GM10266 (cell line): ENCODE results near the gene LRRN1.

Source experiments
- DNase-seq: peaks from one replicate; pipeline ENCODE4 v3.0.0; 2012; ENCODE audit errors: extremely low spot score
- TF ChIP-seq, protein P1 (sequence below): IDR thresholded peaks from 2 replicates; pipeline ENCODE4 v1.5.1; 2012; ENCODE audit warnings: mild to moderate bottlenecking, low read depth; ENCODE audit not compliant: control insufficient read depth, insufficient read depth; ENCODE audit errors: missing control alignments

Gene LRRN1

DNA sequence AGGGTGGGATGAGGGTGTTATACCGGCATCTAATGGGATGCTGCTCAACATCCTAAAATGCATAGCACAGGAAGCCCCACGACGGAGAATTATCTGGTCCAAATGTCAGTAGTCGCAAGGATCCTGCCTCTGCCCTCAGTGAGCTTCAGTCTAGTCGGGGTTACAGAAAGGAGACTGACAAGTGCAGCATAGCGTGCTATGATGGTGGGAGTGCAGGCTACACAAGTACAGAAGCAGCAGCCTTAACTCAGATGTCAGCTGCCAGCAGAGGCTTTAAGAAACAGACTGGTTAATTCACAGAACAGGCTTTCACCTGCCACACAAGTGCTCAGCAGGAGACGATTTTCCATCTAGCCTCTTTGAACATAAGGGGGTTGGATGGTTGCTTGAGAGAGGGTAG lies 6.9 kb downstream of the LRRN1 start:
- TF ChIP-seq, protein P1, sequence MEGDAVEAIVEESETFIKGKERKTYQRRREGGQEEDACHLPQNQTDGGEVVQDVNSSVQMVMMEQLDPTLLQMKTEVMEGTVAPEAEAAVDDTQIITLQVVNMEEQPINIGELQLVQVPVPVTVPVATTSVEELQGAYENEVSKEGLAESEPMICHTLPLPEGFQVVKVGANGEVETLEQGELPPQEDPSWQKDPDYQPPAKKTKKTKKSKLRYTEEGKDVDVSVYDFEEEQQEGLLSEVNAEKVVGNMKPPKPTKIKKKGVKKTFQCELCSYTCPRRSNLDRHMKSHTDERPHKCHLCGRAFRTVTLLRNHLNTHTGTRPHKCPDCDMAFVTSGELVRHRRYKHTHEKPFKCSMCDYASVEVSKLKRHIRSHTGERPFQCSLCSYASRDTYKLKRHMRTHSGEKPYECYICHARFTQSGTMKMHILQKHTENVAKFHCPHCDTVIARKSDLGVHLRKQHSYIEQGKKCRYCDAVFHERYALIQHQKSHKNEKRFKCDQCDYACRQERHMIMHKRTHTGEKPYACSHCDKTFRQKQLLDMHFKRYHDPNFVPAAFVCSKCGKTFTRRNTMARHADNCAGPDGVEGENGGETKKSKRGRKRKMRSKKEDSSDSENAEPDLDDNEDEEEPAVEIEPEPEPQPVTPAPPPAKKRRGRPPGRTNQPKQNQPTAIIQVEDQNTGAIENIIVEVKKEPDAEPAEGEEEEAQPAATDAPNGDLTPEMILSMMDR: no peak
- no peak for DNase-seq

DNA sequence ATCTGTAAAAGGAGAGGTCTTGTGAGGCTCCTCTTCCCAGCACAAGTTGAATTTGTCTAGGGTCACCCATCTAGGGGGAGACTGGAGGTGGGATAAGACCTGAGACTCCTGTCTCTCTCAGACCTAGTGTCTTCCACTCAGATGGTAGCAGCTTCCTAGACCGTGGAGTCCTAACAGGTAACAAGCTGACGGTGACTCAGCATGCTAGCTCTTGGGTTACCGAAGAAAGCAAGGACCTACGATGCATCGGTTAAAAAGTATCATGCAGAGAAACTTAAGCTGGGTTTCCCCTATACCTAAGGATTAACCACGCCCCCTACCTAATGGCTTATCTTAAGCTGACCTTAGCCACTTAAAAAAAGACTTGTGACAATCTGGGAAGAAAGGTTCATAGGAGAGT lies 7.6 kb downstream of the LRRN1 start:
- no peak for DNase-seq
- TF ChIP-seq, protein P1: no peak

DNA sequence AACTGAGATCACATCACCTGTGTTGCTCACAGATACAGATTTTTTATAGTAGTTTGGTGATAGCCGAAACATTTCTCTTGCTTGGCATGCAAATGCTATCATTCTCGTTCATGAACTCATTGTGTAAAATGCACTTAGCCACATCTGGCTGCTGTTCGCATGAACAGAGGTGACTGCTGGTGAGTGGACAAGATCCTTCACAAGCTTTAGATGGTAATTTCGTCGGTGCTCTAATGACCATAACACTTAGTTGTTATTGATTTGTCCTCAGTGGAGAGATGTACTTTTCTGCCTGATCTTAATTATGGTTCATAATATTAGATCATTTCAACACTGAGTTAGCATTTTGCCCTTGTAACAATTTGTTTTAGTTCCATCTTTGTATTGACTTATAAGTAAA lies 13.8 kb downstream of the LRRN1 start:
- DNase-seq: no peak
- TF ChIP-seq, protein P1: no peak

DNA sequence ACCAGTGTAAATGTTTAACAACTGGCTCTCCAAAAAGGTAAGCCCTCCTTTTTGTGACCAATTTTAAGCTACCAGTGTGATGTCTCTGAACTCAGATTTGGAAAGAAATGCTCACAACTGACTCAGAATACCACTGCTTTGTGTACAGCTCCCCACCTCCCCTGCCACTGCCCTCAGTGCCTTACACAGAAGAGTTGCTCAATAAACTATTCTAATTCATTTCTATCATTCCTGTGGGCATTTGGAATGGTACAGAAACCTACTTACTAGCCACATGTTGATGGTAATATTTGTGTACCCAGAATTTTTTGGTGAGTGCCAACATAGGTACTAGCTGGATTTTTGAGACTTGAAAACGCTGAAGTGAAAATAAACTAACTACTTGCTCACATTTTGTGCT lies 16.0 kb downstream of the LRRN1 start:
- no peak for DNase-seq
- TF ChIP-seq, protein P1: no peak

DNA sequence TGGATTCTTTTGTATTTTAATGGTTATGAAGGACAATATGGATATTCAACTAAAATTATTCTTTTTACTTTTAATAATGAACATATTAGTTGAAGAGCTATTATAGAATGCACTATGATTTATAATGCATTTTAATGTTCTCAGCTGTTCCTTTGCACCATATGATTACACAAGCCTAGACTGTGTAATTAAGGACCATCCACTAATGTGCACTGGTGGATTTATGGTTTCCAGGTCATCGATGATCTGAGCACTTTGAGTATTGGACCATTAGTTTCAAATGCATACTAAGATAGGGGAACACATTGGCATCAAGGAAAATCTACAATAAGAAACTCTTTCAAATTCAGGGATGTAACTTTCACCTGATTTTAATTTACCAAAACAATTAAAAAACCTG lies 16.8 kb downstream of the LRRN1 start:
- DNase-seq: no peak
- TF ChIP-seq, protein P1: no peak

DNA sequence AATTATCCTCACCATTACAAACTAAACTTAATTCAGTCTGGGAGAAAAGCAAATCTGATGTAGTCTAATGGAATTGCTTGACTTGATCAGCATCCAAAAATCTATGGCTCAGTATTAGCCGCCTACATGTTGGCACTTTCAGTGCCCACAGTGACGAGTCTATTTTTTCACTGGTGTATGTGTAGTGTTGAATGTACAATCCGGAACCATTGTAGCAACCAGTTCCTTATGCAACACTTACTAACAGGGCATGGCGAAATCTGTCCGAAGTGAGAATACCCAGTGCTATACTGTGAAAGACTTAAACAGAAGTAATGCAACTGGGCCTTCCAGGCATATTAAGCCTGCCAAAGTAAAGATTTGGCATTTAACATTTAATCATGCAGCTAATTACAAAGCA lies 18.6 kb downstream of the LRRN1 start:
- no peak for DNase-seq

DNA sequence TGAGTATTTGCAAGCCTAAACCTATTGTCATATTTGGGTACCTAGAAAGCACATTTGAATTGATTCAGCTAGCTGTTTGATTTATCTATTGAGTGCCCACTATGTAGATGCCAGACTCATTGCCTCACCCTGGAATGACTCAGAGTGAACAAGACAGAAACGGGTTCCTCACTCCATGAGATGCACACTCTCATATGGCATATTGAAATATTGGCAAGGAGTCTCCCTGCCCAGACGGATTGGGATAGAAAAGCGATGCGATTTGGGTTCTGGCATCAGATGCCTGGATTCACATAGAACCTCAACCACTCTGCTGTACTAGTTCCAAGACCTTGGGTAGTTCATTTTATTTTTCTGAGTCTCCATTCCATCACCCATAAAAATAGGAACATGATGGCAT lies 22.5 kb downstream of the LRRN1 start:
- TF ChIP-seq, protein P1: no peak
- DNase-seq: no peak

More for the DNA sequence above, 18.6 kb downstream of the LRRN1 start:
- TF ChIP-seq, protein P1: no peak

DNA sequence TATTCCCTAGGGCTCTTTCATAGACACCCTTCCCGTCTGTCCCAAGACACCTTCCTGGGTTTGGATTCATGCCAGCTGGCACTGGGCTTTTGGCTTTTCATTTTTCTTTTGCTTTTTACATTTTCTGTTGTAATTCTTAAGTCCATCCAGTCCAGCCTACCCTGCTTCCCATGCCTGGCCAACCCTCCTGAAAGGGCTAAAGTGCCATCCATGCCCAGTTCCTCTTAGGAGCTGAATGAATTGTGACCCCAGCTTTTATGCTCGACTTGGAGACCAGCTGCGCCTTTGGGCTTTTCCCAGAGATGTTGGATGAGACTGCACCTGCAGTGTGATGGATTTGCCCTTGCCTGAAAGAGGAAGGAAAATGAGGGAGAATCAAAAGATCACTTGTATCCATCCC lies 25.8 kb downstream of the LRRN1 start:
- TF ChIP-seq, protein P1: no peak
- DNase-seq: no peak
